ENCODE data around the gene TBCC.

GRCh38 chr6:42756722-42757121, 10.8 kb upstream of the TBCC start:
- TF ChIP-seq CTCF (IDR thresholded peaks at IDR 0.05) (no peak), POLR2AphosphoS5 (IDR thresholded peaks at IDR 0.05) (no peak), POLR2A (IDR thresholded peaks at IDR 0.05) (no peak), EP300 (IDR thresholded peaks at IDR 0.05; ENCODE audit: low read depth) (no peak)
